GM18505 (cell line): ENCODE results near the gene JCHAIN.

ENCODE experiments used
- ATAC-seq: cut with Tn5 transposase; IDR thresholded peaks from one replicate; pipeline ENCODE4 v1.9.1; 2021; ENCODE audit not compliant: unreplicated experiment
- POLR2A ChIP-seq: IDR thresholded peaks from 4 replicates; pipeline ENCODE4 v1.6.1; 2011; ENCODE audit warnings: borderline replicate concordance; ENCODE audit not compliant: insufficient read depth, insufficient read length; ENCODE audit errors: extremely low read depth

JCHAIN gene

DNA sequence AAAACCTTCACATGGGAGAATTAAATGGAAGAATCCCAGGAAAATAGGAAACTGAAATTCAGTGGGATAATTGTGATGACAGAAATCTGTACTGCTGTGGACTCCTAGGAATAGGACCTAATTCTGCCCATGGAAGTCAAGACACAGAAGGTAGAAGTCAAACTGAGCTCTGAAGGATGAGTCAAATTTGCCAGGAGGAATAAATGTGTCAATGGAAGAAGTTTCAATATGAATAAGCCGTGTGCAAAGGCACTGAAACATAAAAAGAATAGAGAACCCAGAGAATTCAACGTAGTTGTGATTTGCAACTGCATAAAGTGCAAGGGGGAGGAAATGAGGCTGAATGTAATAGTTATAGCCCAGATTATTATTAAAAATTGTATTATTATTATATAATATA, 26.1 kb downstream of the JCHAIN start:
- TF ChIP-seq POLR2A: no peak
- ATAC-seq: no peak

GRCh38 chr4:70637239-70637913, 28.9 kb downstream of the JCHAIN start:
- no peak for ATAC-seq
- TF ChIP-seq POLR2A: no peak

GRCh38 chr4:70634482-70634881, 31.8 kb downstream of the JCHAIN start:
- TF ChIP-seq POLR2A: no peak
- ATAC-seq: no peak

DNA sequence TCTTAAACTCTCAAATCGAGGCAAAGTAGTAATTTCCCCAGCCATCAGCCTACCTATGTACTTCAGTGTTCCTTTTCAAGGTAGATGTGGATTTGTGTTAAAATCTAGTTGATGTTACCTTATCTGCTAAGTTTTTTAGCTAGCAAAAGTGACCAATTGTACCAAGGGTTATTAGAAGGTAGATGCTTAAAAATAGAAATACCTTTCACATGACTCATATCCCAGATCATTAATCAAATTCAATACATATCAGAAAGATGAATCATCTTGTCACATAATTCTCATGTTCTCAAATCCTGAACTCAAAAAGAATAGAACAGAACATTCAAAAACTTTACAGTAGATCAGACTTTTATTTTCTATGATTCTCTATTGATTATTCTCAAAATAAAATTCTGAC, 34.3 kb downstream of the JCHAIN start:
- no peak for ATAC-seq
- TF ChIP-seq POLR2A: no peak

DNA sequence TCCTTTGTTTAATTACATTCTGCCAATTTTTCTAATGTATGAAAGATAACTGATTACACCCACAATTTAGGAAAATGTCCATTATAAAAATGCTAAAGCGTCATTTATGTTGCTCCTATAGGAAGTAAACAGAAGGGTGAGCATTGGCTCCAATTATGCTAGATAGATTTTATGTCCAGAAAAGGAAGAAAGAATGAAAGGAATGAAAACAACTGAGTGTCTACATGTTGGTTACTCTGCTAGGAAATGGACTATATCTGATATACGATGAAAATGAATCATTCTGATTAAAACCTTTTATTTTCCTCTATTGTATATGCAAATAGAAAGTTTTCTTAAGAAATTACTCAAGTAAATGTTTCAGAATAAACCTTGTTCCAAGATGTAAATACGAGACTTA, 36.1 kb downstream of the JCHAIN start:
- ATAC-seq: no peak
- TF ChIP-seq POLR2A: no peak

GRCh38 chr4:70629469-70630090, 36.7 kb downstream of the JCHAIN start:
- no peak for TF ChIP-seq POLR2A
- ATAC-seq: no peak

DNA sequence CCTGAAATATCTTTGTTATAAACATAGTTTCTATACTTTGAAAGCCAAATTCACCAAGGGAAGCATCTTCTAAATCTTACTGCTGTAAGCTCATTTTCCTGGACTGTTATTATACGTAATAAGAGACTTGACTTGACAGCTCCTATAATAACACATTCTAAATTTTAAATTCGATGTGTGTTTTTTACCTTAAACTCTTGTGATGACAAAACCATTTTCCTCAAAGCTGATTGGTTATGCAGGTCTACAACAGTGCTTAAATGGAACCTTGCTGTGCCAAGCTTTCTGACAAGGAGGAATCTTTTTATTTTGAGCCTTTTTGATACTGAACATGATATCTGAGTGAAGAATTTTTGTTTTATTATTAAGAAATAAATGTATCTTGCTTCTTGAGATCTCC, 37.9 kb downstream of the JCHAIN start, which contains the start of gene ENAM:
ENAM (plus strand) TSS at position 301 of the 400 bp plus-strand sequence. CDS start 757 bp downstream, outside the sequence.
- no peak for TF ChIP-seq POLR2A
- ATAC-seq: no peak

DNA sequence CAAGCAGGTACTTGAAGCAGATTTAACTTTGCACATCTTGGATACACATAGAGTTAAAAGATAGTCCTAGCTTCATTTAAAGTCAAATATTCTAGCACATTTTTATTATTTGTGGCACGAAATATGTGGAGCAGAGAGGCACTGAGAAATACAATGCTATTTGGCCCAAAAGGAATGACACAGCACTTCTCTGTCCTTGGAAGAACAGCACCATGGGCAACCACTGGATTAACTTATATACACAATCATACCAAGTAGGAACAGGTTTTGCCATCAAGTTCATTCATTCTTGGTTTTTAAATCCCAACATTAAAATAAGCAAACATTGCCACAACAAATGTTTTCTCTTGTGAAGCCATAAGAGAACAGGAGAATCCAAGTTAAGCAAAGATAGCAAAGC, 38.7 kb downstream of the JCHAIN start:
- no peak for TF ChIP-seq POLR2A
- no peak for ATAC-seq

- no peak for TF ChIP-seq POLR2A
- no peak for ATAC-seq
These were observed 42.0 kb downstream of the JCHAIN start for GRCh38 chr4:70624226-70624793.

DNA sequence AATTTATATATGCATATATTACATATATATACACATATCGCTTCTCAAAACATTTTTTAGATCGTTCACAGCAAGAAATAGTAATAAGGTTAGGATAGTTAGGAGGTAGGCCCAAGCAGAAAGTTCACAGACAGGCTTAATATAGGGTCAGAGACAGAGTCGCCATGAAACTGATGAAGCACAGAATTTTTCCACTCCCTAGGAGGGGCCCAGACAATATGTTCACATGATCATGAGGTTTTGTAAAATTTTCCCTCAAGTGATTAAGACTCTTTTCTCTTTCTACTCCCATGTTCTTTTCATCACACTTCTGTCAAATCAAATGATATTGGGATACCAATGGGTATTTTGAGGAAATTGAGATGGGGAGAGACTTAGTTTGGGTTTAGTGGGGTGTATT, 43.0 kb downstream of the JCHAIN start:
- no peak for ATAC-seq
- no peak for TF ChIP-seq POLR2A

DNA sequence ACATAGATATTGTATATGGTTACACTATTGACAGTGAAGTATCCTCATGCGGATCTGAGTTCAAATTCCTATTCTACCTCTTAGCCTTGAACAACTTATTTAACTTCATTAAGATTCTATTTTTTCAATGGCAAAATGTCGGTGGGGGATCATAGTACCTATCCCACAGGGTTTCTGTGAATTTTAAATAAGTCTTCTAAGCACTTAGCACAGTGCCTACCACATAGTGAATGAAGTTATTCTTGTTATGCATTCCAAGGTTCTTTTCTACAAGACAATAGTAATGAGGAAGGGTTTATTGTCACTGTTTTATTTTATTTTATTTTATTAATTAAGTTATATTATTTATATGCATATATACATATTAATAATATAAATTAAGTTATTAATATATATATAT, 46.5 kb downstream of the JCHAIN start:
- ATAC-seq: no peak

DNA sequence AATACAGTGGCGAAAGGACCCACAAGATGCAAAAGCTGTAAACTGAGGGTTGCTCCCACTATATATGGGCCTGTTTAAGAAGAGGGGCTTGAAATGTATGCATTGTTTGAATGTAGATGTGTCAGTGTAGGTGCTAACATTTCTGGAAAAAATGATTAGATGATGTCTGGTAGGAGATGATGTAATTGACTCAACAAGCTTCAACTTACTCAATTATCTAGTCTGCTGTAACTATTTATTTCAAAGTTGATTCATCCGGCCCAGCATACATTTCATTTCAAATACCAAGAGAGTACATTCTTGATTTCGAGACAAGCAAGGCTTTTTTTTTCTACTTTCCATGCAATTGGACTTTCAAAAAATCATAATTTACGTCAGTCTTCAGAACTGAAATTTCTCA, 47.0 kb downstream of the JCHAIN start:
- ATAC-seq: no peak
- no peak for TF ChIP-seq POLR2A

More for the DNA sequence above, 46.5 kb downstream of the JCHAIN start:
- no peak for TF ChIP-seq POLR2A

DNA sequence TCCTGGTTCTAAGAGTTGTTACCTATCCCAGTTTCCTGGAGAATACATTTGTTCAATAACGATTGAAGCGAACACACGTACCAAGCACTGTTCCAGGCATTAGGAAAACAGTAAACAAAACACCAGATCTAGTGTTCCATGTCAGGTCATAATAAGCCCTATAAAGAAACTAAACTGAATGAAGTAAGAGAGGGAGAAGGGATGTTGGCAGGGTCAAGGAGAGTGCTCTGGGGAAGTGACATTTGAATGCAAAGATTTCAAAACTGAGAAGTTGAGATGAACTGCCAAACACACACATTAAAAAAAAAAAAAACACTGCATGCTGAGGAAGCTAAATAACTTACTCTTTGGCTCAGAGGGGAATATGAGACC, 52.1 kb downstream of the JCHAIN start:
- no peak for ATAC-seq
- no peak for TF ChIP-seq POLR2A

- TF ChIP-seq POLR2A: no peak
- peak; percentile 67 for ATAC-seq
These were observed 52.8 kb downstream of the JCHAIN start for GRCh38 chr4:70613306-70614183.

GRCh38 chr4:70608324-70608723, 58.0 kb downstream of the JCHAIN start:
- no peak for ATAC-seq
- no peak for TF ChIP-seq POLR2A
